Ectodermal cell (in vitro differentiated cells): ENCODE results near the gene ROBO3.
A peak's percentile ranks its signal among the peaks of the same experiment; 100 is the strongest.

Experiments
- H3K27ac ChIP-seq: 2 replicates; pipeline ENCODE4 v1.7.0; 2013; ENCODE audit warnings: mild to moderate bottlenecking, low read depth, low read length; ENCODE audit not compliant: insufficient read depth, poor library complexity, severe bottlenecking
- H3K27me3 ChIP-seq: 2 replicates; pipeline ENCODE4 v1.7.0; 2013; ENCODE audit warnings: mild to moderate bottlenecking, low read length; ENCODE audit not compliant: insufficient read depth, control insufficient read depth, poor library complexity, severe bottlenecking
- H3K36me3 ChIP-seq: one replicate; pipeline ENCODE4 v1.7.0; 2013; ENCODE audit warnings: low read length; ENCODE audit not compliant: control insufficient read depth, insufficient read depth
- H3K4me1 ChIP-seq: one replicate; pipeline ENCODE4 v1.7.0; 2013; ENCODE audit warnings: low read length; ENCODE audit not compliant: control insufficient read depth, insufficient read depth
- H3K4me3 ChIP-seq: 2 replicates; pipeline ENCODE4 v1.7.0; 2013; ENCODE audit warnings: low read depth, low read length, control low read depth; ENCODE audit not compliant: insufficient read depth
- H3K9me3 ChIP-seq: 2 replicates; pipeline ENCODE4 v1.7.0; 2013; ENCODE audit warnings: mild to moderate bottlenecking, low read length, moderate library complexity; ENCODE audit not compliant: control insufficient read depth
- WGBS, 2 experiments: methylation state at CpG; one replicate each; pipeline ENCODE4 v1.1.7; 2013; ENCODE audit warnings: missing lambda C conversion rate in 2 of 2; 5-methylcytosine and 5-hydroxymethylcytosine counted together

ROBO3 gene

DNA sequence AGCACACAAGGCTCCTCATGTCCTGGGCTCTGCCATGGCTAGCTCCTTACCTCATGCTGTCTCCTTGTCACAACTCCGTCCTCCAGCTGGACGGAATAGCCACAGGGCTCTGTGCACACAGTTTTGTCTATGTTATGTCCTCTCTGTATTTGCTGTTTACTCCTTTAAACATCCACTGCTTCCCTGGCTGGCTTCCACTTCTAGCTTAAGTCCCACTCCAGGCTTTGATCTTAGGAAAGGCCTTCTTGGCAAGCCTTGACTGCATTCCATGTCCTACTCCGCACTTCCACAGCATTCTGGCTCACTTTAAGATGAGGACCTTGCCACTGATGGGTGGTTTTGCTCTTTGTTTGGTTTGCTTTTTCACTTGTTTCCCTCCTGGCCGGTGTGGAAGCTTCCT lies 22.9 kb upstream of the ROBO3 start:
- Histone ChIP-seq H3K4me3 (no peak overlapping the region), H3K27me3 (peaks cover 99% of the 10 kb centered on the region), H3K36me3 (no peaks in the 10 kb centered on the region), H3K4me1 (peaks cover 70% of the 10 kb centered on the region), H3K9me3 (no peaks in the 10 kb centered on the region), H3K27ac (peak overlapping the region; percentile 79)
- 27 to 31% methylated on average over 4 of the region's 4 CpGs for WGBS, 2 experiments

DNA sequence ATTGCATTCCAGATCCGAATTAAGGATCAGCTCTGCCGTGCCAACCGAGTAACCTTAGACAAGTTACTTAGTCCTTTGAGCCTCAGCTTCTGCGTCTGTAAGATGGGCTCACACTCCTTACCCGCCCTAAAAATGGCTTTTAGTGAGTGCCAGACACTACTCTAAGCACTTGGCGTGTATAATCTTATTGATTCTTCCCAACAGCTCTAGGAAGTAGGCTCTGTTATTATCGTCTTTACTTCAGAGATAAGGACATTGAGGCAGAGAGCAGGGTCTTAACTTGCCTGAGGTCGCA lies 21.7 kb upstream of the ROBO3 start:
- Histone ChIP-seq H3K36me3 (no peaks in the 10 kb centered on the region), H3K27me3 (peaks cover 100% of the 10 kb centered on the region), H3K4me3 (no peak overlapping the region), H3K9me3 (no peaks in the 10 kb centered on the region), H3K4me1 (peaks cover 76% of the 10 kb centered on the region), H3K27ac (peak overlapping the region; percentile 79)
- 23 to 27% methylated on average over 8 of the region's 8 CpGs for WGBS, 2 experiments

DNA sequence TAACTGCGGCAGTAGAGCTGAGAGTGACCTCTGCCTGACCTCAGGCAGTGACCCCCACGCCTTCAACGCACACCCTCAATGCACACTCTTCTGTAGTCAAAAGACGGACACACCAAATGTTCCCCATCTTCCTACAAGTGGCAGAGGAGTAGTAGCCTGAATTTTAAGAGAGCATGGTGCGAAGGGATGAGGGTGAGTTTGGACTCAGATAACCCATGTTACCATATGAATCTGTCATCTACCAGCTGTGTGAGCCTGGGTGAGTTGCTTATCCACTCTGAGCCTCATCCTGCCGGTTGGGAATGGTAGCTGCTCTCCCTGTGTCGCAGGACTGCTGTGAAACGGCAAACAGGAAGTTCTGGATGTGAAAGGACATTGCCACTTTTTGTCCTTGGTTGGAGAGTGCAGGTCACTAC lies 20.6 kb upstream of the ROBO3 start:
- Histone ChIP-seq H3K27ac (no peak overlapping the region), H3K4me3 (no peak overlapping the region), H3K9me3 (no peaks in the 10 kb centered on the region), H3K4me1 (peaks cover 75% of the 10 kb centered on the region), H3K36me3 (no peaks in the 10 kb centered on the region), H3K27me3 (peaks cover 100% of the 10 kb centered on the region)
- 47% methylated on average over 8 of the region's 8 CpGs for WGBS, 2 experiments

DNA sequence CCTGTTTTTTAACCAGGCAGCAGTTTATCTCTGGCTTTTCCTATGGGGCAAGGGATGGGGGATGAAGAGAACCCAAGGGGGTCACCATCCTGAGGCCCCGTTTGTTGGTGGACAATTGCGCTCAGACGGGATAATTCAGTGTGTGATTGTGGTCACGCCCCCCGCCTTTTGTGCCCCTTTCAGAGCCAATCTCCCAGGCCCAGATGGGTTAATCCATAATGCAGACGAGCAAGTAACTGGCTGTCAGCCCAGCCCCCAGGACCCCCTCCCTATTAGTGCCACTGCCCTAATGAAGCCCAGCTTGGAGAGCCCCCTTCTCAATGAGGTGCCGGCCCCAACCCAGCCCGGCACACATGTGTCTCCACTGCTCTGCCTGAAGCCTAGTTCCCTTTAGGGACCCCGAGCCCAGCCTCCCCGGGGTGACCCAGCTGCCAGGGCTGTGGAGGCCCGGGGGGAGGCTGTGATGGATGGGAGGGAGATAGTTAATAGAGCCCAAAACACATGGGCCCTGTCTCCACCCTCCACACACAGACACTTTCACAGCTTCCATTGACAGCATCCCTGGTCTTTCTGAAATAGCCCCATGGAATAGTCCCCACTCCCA lies 19.1 kb upstream of the ROBO3 start:
- 38 to 44% methylated on average over 10 of the region's 11 CpGs for WGBS, 2 experiments
- peaks cover 66% of the 10 kb centered on the region for H3K4me1 ChIP-seq

DNA sequence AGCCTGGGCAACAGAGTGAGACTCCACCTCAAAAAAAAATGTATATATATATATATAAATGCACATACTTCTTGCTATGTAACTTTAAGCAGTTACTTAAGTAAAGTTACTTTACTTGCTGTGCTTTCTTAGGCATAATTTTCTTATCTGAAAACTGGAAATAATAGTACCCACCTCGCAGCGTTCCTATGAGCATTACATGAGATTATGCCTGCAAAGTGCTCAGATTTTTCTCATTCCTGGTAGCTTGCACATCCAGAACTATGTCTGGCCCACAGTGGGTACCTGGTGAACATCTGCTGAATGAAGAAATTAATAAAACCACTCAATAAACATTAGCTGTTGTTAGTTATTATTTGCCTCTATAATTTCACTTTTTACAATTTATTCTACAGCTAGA lies 6.1 kb upstream of the ROBO3 start:
- H3K4me1 ChIP-seq, result peaks cover 35% of the 10 kb centered on the region
- H3K36me3 ChIP-seq, result no peaks in the 10 kb centered on the region
- 90 to 96% methylated on average over 2 of the region's 2 CpGs for WGBS, 2 experiments
- no peak overlapping the region for H3K27ac ChIP-seq
- no peak overlapping the region for H3K4me3 ChIP-seq
- H3K9me3 ChIP-seq, result no peaks in the 10 kb centered on the region
- peaks cover 35% of the 10 kb centered on the region for H3K27me3 ChIP-seq

More for the DNA sequence above, 19.1 kb upstream of the ROBO3 start:
- H3K4me3 ChIP-seq, result peak overlapping the region; percentile 2
- peaks cover 100% of the 10 kb centered on the region for H3K27me3 ChIP-seq
- H3K9me3 ChIP-seq, result no peaks in the 10 kb centered on the region
- no peak overlapping the region for H3K27ac ChIP-seq
- H3K36me3 ChIP-seq, result no peaks in the 10 kb centered on the region

DNA sequence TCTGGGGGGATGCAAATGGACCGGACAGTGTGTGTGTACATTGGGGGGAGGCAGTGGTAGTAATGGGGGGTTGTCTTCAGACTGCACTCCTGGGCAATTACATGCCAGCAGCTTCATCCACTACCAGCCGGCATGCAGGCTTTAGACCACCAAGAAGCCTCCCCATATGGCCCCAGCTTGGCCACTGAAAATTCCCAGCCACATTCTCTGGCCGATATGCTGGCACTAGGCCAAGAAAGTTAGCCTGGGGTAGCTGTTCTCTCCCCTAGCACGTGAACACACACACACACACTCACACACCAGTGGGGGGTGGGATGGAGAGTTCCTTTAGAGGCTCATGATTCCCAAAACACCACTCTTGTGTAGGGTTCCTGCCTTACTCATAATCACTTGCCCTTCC lies 3.6 kb upstream of the ROBO3 start:
- Histone ChIP-seq H3K9me3 (no peaks in the 10 kb centered on the region), H3K27me3 (peaks cover 51% of the 10 kb centered on the region), H3K4me1 (peaks cover 49% of the 10 kb centered on the region), H3K4me3 (no peak overlapping the region), H3K27ac (no peak overlapping the region), H3K36me3 (no peaks in the 10 kb centered on the region)
- 62 to 63% methylated on average over 3 to 4 of the region's 4 CpGs for WGBS, 2 experiments

DNA sequence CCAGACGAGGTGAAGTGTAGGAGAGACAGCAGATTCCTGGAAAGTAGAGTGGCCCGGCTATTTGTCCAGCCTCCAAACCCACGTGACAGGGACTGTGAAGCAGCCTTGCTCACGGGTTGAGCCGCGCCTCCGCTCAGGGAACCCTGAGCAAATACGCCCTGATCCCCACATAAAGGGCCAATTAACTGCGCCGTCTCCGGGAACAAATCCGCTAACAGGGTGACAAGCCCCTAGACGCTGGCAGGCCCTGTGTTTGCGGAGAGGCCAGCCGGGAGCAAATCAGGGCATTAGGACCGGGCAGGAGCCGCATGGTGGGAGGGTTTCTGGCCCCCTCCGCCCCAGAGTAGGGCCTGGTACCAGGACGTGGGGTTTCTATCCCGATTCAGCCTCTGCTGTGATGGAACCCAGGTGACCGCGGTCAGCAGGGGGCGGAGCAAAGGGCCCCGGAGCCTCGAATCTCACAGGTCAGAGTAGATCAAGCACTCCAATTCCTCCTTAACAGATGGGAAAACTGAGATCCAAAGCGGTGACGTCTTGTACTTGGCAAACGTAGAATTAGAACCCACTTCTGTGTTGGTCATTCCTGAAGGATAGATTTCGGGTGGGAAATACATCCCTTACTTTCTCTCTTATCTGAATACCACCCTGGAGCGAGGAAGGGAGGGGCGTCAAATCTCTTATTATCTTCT lies 2.0 kb upstream of the ROBO3 start:
- Histone ChIP-seq H3K36me3 (no peaks in the 10 kb centered on the region), H3K27ac (no peak overlapping the region), H3K4me3 (peak overlapping the region; percentile 24), H3K4me1 (peaks cover 52% of the 10 kb centered on the region), H3K27me3 (peaks cover 67% of the 10 kb centered on the region), H3K9me3 (no peaks in the 10 kb centered on the region)
- 3 to 4% methylated on average over 31 of the region's 31 CpGs for WGBS, 2 experiments

DNA sequence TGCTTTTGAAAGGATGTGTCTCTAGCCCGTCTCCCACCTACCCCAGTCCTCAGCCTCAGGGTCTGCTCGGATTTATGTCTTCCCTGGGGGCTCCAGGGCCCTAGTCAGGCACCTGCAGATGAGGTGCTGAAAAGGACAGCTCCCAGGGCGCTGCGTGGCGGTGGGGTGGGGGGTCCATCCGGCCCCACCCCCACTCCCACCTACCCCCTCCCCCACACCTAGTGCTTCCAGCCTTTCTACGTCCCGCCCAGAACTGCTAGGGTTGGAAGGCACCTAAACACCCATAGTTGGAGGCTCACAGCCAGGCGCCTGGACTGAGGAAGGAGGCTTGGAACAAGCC lies 1.4 kb upstream of the ROBO3 start:
- Histone ChIP-seq H3K27ac (no peak overlapping the region), H3K9me3 (no peaks in the 10 kb centered on the region), H3K4me1 (peaks cover 58% of the 10 kb centered on the region), H3K4me3 (no peak overlapping the region), H3K36me3 (no peaks in the 10 kb centered on the region), H3K27me3 (peaks cover 72% of the 10 kb centered on the region)
- 5 to 7% methylated on average over 9 of the region's 9 CpGs for WGBS, 2 experiments

DNA sequence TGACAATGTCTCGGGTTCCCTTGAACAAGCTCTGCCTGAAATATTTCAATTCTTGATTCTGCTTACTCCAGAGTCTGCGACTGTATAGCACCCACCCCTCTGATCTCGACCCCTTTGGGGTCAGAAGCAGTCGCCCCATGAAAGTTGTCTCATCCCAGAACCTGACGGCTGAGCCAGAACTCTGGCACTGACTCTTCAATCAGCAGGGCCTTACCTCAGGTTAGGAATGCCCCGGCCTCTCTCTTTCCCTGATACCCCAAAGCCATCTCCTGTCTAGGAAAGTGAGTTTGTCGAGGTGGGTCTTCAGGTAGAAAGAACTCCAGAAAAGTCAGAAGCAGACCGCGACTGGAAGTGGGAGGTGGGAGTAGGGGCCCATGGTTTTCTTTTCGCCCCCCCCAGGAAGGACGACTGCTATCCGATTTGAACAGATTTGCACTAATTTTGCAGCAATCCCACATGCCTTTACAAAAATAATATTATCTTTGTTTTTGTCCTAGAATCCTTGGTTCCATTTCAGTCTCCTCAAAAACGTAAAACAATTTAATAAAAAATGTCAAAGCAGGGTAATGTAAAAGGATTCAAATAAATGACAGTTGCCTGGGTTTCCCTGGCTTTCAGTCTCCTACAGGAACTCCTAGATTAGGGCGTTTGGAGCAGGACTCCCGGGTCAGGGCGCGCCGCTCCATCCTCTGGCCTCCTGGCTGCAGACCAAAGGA lies 898 bp upstream of the ROBO3 start:
- Histone ChIP-seq H3K27ac (no peak overlapping the region), H3K4me1 (peaks cover 59% of the 10 kb centered on the region), H3K27me3 (peaks cover 78% of the 10 kb centered on the region), H3K4me3 (peak overlapping the region; percentile 40), H3K36me3 (no peaks in the 10 kb centered on the region), H3K9me3 (no peaks in the 10 kb centered on the region)
- WGBS, 2 experiments, result 26% methylated on average over 17 to 18 of the region's 18 CpGs

DNA sequence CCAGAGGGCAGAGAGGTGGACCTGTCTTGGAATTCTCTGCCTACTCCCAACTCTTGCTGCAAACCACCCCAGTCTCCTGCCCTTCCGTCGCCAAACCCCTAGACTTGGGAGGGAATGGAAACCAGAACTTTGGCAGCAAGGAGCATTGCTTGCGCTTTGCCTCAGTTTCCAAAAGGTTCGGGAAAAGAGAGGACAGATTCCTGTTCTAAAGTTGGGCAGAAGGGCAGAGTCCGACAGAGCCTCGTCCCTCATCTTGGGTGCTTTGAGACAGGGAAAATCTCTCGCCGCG lies 396 bp upstream of the ROBO3 start:
- H3K27ac ChIP-seq, result no peak overlapping the region
- peaks cover 83% of the 10 kb centered on the region for H3K27me3 ChIP-seq
- WGBS, 2 experiments, result 9 to 11% methylated on average over 9 of the region's 9 CpGs
- H3K9me3 ChIP-seq, result no peaks in the 10 kb centered on the region
- peak overlapping the region; percentile 40 for H3K4me3 ChIP-seq
- no peaks in the 10 kb centered on the region for H3K36me3 ChIP-seq
- H3K4me1 ChIP-seq, result peaks cover 59% of the 10 kb centered on the region
